ENCODE data around the gene SAT2. TPM values are rescaled to one million over a fixed set of nuclear protein-coding genes. Genes with fewer than 3 reads are reported as not detected.

Gene SAT2
- total and polyA plus RNA-seq, 10 of the 15 experiments (the other 5 are each of a cell fraction or from before 2014, with no cell fraction given): 14.6 to 44.0 (median 27.9) TPM

DNA sequence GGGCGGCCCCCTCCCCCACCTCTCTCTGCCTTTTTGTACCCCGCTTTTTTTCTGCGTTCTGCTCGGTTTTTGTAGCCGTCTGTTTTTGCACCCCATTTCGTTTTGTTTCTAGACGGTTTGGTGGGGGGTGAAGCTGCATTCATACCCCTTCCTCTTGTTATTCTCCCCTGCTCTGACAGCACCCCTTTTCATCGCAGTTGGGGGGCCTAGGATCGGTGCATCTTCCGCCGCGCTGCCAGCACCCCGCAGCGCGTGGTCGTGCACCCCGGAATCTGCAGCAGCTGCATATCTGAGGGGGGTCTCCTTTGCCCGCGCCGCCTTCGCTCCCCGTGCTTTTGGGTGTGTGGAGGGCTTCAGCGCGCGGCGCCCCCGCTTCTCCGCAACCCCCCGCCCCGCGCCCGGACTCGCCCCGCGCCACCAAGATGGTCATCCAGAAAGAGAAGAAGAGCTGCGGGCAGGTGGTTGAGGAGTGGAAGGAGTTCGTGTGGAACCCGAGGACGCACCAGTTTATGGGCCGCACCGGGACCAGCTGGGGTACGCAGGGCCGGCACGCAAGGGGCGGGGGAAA lies 23.6 kb upstream of the SAT2 start:
- H3K4me2 ChIP-seq (ENCODE audit: control insufficient read depth, insufficient read depth): peak overlapping the region; percentile 59
- no TSS peak for BruUV-seq (replicated peaks)
- in situ Hi-C loops (cut with MboI): no loop called here
- H3K27ac ChIP-seq (ENCODE audit: control insufficient read depth, insufficient read depth): no peak overlapping the region
- H3K79me2 ChIP-seq (ENCODE audit: control insufficient read depth, insufficient read depth, low read length): no peaks in the 10 kb centered on the region
- TF ChIP-seq NRF1 (conservative IDR thresholded peaks at IDR 0.05; ENCODE audit: low read depth, low read length): no peak
- 0 out of 2 replicates have a peak, but pooled peaks have one; percentile 17 for TF ChIP-seq EZH2 (IDR thresholded peaks at IDR 0.05; ENCODE audit: borderline replicate concordance, control insufficient read depth, low read depth, low read length)
- TF ChIP-seq, protein P1, sequence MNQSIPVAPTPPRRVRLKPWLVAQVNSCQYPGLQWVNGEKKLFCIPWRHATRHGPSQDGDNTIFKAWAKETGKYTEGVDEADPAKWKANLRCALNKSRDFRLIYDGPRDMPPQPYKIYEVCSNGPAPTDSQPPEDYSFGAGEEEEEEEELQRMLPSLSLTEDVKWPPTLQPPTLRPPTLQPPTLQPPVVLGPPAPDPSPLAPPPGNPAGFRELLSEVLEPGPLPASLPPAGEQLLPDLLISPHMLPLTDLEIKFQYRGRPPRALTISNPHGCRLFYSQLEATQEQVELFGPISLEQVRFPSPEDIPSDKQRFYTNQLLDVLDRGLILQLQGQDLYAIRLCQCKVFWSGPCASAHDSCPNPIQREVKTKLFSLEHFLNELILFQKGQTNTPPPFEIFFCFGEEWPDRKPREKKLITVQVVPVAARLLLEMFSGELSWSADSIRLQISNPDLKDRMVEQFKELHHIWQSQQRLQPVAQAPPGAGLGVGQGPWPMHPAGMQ (IDR thresholded peaks at IDR 0.05; ENCODE audit: borderline replicate concordance): no peak
- TF ChIP-seq SUZ12 (IDR thresholded peaks at IDR 0.05; ENCODE audit: unreplicated experiment): peak; percentile 77
- no peak for FAIRE-seq
- intact Hi-C loops (cut with micrococcal nuclease; ENCODE audit: unreplicated experiment): no loop called here
- WGBS (ENCODE audit: insufficient coverage, insufficient replicate concordance, low lambda C conversion rate, missing lambda C conversion rate): 6% methylated on average over 23 of the region's 45 CpGs
- H3K36me3 ChIP-seq (ENCODE audit: control insufficient read depth in 2 of 2, insufficient read depth in 2 of 2, low read length in 1 of 2): no peaks in the 10 kb centered on the region
- CTCF ChIA-PET: interaction anchor here (0.7 to 1.2 kb wide), 3 partner anchors 9 to 1117 kb away, joined by 3 to 4 read pairs (median 3); no protein-coding TSS in a partner anchor
- H3K4me1 ChIP-seq (ENCODE audit: control insufficient read depth, insufficient read depth, low read length): peaks cover 3% of the 10 kb centered on the region; the same call in 1 of the 2 replicates
- no peak for ATAC-seq
- no peaks in the 10 kb centered on the region for H4K20me1 ChIP-seq (ENCODE audit: control insufficient read depth, insufficient read depth)
- RAD21 ChIA-PET (ENCODE audit: unreplicated experiment): interaction anchor here (0.9 to 1.2 kb wide), 2 partner anchors 36 kb away, joined by 3 read pairs; partner anchors contain the start of gene TP53
- no peak for DNase-seq (ENCODE audit: low read depth, low spot score)
- H3K27me3 ChIP-seq (replicated peaks in 1 of 2; ENCODE audit: control insufficient read depth in 2 of 2, insufficient read depth in 2 of 2, low read length in 1 of 2): peaks cover 5 to 11% of the 10 kb centered on the region in 2 experiments
- peak overlapping the region; percentile 54; the same call in 1 of the 2 replicates for H3K4me3 ChIP-seq
- H3K9ac ChIP-seq (ENCODE audit: control insufficient read depth, insufficient read depth, low read length): no peak overlapping the region
- POLR2A ChIA-PET: interaction anchor here (0.6 to 1.8 kb wide), 5 partner anchors 36 to 248 kb away, joined by 3 to 8 read pairs (median 3); partner anchors contain the start of genes FXR2 and TP53
- no peak overlapping the region for H2AFZ ChIP-seq (ENCODE audit: control insufficient read depth, low read depth, low read length)
- H3K9me3 ChIP-seq (replicated peaks; ENCODE audit: control insufficient read depth, insufficient read depth, low read length): no peaks in the 10 kb centered on the region
- SMC1A ChIA-PET (ENCODE audit: uncharacterized antibody, unreplicated experiment): interaction anchor here (0.8 to 1.2 kb wide), 2 partner anchors 36 to 246 kb away, joined by 3 to 5 read pairs; partner anchors contain the start of gene TP53

Data from GM12878 (cell line).